SK-N-SH (cell line): Measurements from ENCODE around the gene GABRB1. TPM values are rescaled to one million over a fixed set of nuclear protein-coding genes. Genes with fewer than 3 reads are reported as not detected.

ENCODE experiments used
- CTCF ChIA-PET: fragments of 300-600, 350-600 bp; formaldehyde crosslinking; extraction: SDS; loops from one replicate; lab custom pipeline; 2021; lab: Yijun Ruan, JAX
- POLR2A ChIA-PET: fragments of 350-600 bp; sonication (Branson Sonifier 250); formaldehyde crosslinking; extraction: SDS; loops from one replicate; lab custom pipeline; 2020; ENCODE audit warnings: antibody characterized with exemption, inconsistent platforms; lab: Yijun Ruan, JAX
- DNase-seq: peaks from one replicate; pipeline ENCODE4 v3.0.0; 2012
- H2AFZ ChIP-seq: fragments of 200-600 bp; sonication (generic); 2 replicates; pipeline ENCODE4 v1.8.1; 2016; ENCODE audit warnings: antibody characterized with exemption, mild to moderate bottlenecking, low read depth
- H3F3A ChIP-seq: fragments of 200-600 bp; sonication (generic); replicated peaks from 2 replicates; pipeline ENCODE3; 2016; ENCODE audit warnings: antibody characterized with exemption, mild to moderate bottlenecking; ENCODE audit not compliant: insufficient read depth
- H3K27ac ChIP-seq, 2 experiments: fragments of 200-500 bp in 1 of 2; fragments of 200-600 bp in 1 of 2; sonication (Bioruptor generic) in 1 of 2; sonication (generic), shearing (Covaris generic) in 1 of 2; 2 replicates each; pipeline versions ENCODE4 v1.5.1 to v1.6.1; 2014 to 2016; ENCODE audit warnings: low read depth in 2 of 2, inconsistent platforms in 1 of 2, low read length in 1 of 2, mild to moderate bottlenecking in 1 of 2, mixed read lengths in 1 of 2
- H3K27me3 ChIP-seq: fragments of 200-600 bp; sonication (generic), shearing (Covaris generic); 2 replicates; pipeline ENCODE4 v1.6.1; 2016; ENCODE audit warnings: mixed run types; ENCODE audit not compliant: insufficient read depth
- H3K36me3 ChIP-seq, 2 experiments: fragments of 200-500 bp in 1 of 2; fragments of 200-600 bp in 1 of 2; sonication (Bioruptor generic) in 1 of 2; sonication (generic) in 1 of 2; replicated peaks in 1 of 2; 2 replicates each; pipeline versions ENCODE3 to v1.5.1; 2014 to 2016; ENCODE audit warnings: low read length in 1 of 2, mild to moderate bottlenecking in 1 of 2; ENCODE audit not compliant: insufficient read depth in 2 of 2, control insufficient read depth in 1 of 2
- H3K4me1 ChIP-seq, 2 experiments: fragments of 200-500 bp in 1 of 2; fragments of 200-600 bp in 1 of 2; sonication (Bioruptor generic) in 1 of 2; sonication (generic), shearing (Covaris generic) in 1 of 2; 2 replicates each; pipeline versions ENCODE4 v1.5.1 to v1.6.1; 2014 to 2016; ENCODE audit warnings: low read depth in 1 of 2, low read length in 1 of 2, mixed run types in 1 of 2; ENCODE audit not compliant: insufficient read depth in 2 of 2, control insufficient read depth in 1 of 2
- H3K4me2 ChIP-seq: fragments of 200-600 bp; sonication (generic), shearing (Covaris generic); 2 replicates; pipeline ENCODE4 v1.6.1; 2017; ENCODE audit warnings: mixed run types
- H3K4me3 ChIP-seq, 2 experiments: fragments of 200-500 bp in 1 of 2; fragments of 200-600 bp in 1 of 2; sonication (Bioruptor generic) in 1 of 2; sonication (generic), shearing (Covaris generic) in 1 of 2; 2 replicates each; pipeline versions ENCODE4 v1.5.1 to v1.8.1; 2014 to 2016; ENCODE audit warnings: low read depth in 2 of 2, inconsistent platforms in 1 of 2, low read length in 1 of 2, mild to moderate bottlenecking in 1 of 2, mixed read lengths in 1 of 2, moderate library complexity in 1 of 2
- H3K79me2 ChIP-seq: fragments of 200-600 bp; sonication (generic); 2 replicates; pipeline ENCODE4 v1.8.1; 2017; ENCODE audit warnings: mild to moderate bottlenecking; ENCODE audit not compliant: insufficient read depth
- H3K9ac ChIP-seq: fragments of 200-600 bp; sonication (generic); 2 replicates; pipeline ENCODE4 v1.6.1; 2017; ENCODE audit warnings: mixed run types
- H3K9me2 ChIP-seq: fragments of 200-600 bp; sonication (generic); 2 replicates; pipeline ENCODE4 v1.6.1; 2017; ENCODE audit warnings: mixed run types
- H3K9me3 ChIP-seq: fragments of 200-600 bp; sonication (generic); 2 replicates; pipeline ENCODE4 v1.6.1; 2017; ENCODE audit warnings: mixed run types, mild to moderate bottlenecking, moderate library complexity
- H4K20me1 ChIP-seq: fragments of 200-600 bp; sonication (generic); 2 replicates; pipeline ENCODE4 v1.6.1; 2017; ENCODE audit warnings: mild to moderate bottlenecking, mixed run types; ENCODE audit not compliant: insufficient read depth
- CHD2 ChIP-seq: fragments of 150-350 bp; IDR thresholded peaks from 2 replicates; pipeline ENCODE4 v1.6.1; 2018; ENCODE audit warnings: low read length; ENCODE audit not compliant: partially characterized antibody
- CTCF ChIP-seq: fragments of 200-600 bp; sonication (generic); IDR thresholded peaks from 2 replicates; pipeline ENCODE4 v1.6.1; 2017; ENCODE audit warnings: antibody characterized with exemption, mild to moderate bottlenecking, moderate library complexity
- FOSL2 ChIP-seq: IDR thresholded peaks from 2 replicates; pipeline ENCODE4 v1.4.0; 2012; ENCODE audit warnings: low read depth, mild to moderate bottlenecking, moderate library complexity, borderline replicate concordance
- FOXM1 ChIP-seq: IDR thresholded peaks from 2 replicates; pipeline ENCODE4 v1.4.0; 2012; ENCODE audit warnings: low read depth, mild to moderate bottlenecking
- GABPA ChIP-seq: IDR thresholded peaks from 2 replicates; pipeline ENCODE4 v1.4.0; 2012; ENCODE audit warnings: low read depth, mild to moderate bottlenecking
- GATA2 ChIP-seq: sonication (generic); formaldehyde crosslinking; IDR thresholded peaks from 2 replicates; pipeline ENCODE4 v1.5.0; 2020; ENCODE audit warnings: mild to moderate bottlenecking, missing genetic modification reagents
- IRF3 ChIP-seq: fragments of 150-350 bp; IDR thresholded peaks from 2 replicates; pipeline ENCODE4 v1.6.1; 2016; ENCODE audit warnings: mild to moderate bottlenecking, low read depth, low read length
- JUND ChIP-seq: IDR thresholded peaks from 2 replicates; pipeline ENCODE4 v1.4.0; 2012
- MEF2A ChIP-seq: IDR thresholded peaks from 2 replicates; pipeline ENCODE4 v1.4.0; 2012; ENCODE audit warnings: low read depth, borderline replicate concordance
- MXI1 ChIP-seq: IDR thresholded peaks from 2 replicates; pipeline ENCODE4 v1.6.1; 2012; ENCODE audit warnings: mild to moderate bottlenecking, low read depth, low read length, improper control_type of control experiment
- NRF1 ChIP-seq: IDR thresholded peaks from 2 replicates; pipeline ENCODE4 v1.6.1; 2012; ENCODE audit warnings: low read depth, mild to moderate bottlenecking, low read length
- RAD21 ChIP-seq: IDR thresholded peaks from 2 replicates; pipeline ENCODE4 v1.6.1; 2012; ENCODE audit warnings: mild to moderate bottlenecking, low read length
- RCOR1 ChIP-seq: fragments of 150-350 bp; IDR thresholded peaks from 2 replicates; pipeline ENCODE4 v1.6.1; 2017; ENCODE audit warnings: antibody characterized with exemption, low read length
- RXRA ChIP-seq: IDR thresholded peaks from 2 replicates; pipeline ENCODE4 v1.4.0; 2012; ENCODE audit warnings: low read depth, mild to moderate bottlenecking, borderline replicate concordance
- SIN3A ChIP-seq: IDR thresholded peaks from 2 replicates; pipeline ENCODE4 v1.6.1; 2012; ENCODE audit warnings: low read depth, mild to moderate bottlenecking, low read length, moderate library complexity, borderline replicate concordance
- SMC3 ChIP-seq: IDR thresholded peaks from 2 replicates; pipeline ENCODE4 v1.6.1; 2012; ENCODE audit warnings: low read depth, low read length, improper control_type of control experiment
- TEAD4 ChIP-seq: IDR thresholded peaks from 2 replicates; pipeline ENCODE4 v1.4.0; 2012; ENCODE audit warnings: mild to moderate bottlenecking, borderline replicate concordance; ENCODE audit not compliant: insufficient read depth
- WGBS: methylation state at CpG from one replicate; pipeline ENCODE4 v1.1.6; 2017; ENCODE audit warnings: low lambda C conversion rate; 5-methylcytosine and 5-hydroxymethylcytosine counted together
- polyA plus RNA-seq, 3 experiments: library from polyadenylated mRNA; depleted of rRNA; stranded (reverse); fragments of >200 nt; gene quantifications; 2 replicates each; pipeline ENCODE4 v1.2.3, GENCODE V29; 2012
- TF ChIP-seq, protein P1 (sequence below): IDR thresholded peaks from 2 replicates; pipeline ENCODE4 v1.6.1; 2012; ENCODE audit warnings: mild to moderate bottlenecking, low read depth, low read length, moderate library complexity
- TF ChIP-seq, protein P2 (sequence below): fragments of 150-350 bp; IDR thresholded peaks from 2 replicates; pipeline ENCODE4 v1.6.1; 2017; ENCODE audit warnings: antibody characterized with exemption, low read length, low read depth, borderline replicate concordance
- TF ChIP-seq, protein P3 (sequence below): IDR thresholded peaks from 2 replicates; pipeline ENCODE4 v1.4.0; 2012; ENCODE audit warnings: low read depth, borderline replicate concordance

The GABRB1 gene
- polyA plus RNA-seq, 1 of the 3 experiments (the other 2 are of a cell fraction) = not detected

- Histone ChIP-seq H3K27me3 (no peaks in the 10 kb centered on the region), H3K4me2 (no peak overlapping the region), H3K9me3 (no peaks in the 10 kb centered on the region), H3K4me1 (peaks cover 0 to 16% of the 10 kb centered on the region in 2 experiments; a peak in 1 of 4 replicates), H3K79me2 (no peaks in the 10 kb centered on the region), H4K20me1 (no peaks in the 10 kb centered on the region), H2AFZ (0 out of 2 replicates have a peak overlapping the region, but pooled peaks have one; percentile 55), H3K4me3 (no peak overlapping the region), H3K36me3 (no peaks in the 10 kb centered on the region), H3K9ac (no peak overlapping the region), H3K27ac (peak overlapping the region in 1 of 2 experiments; percentile 74; a peak in 2 of 4 replicates), H3F3A (peaks cover 11% of the 10 kb centered on the region), H3K9me2 (no peaks in the 10 kb centered on the region)
- CTCF ChIA-PET = interaction anchor here (0.8 to 1.2 kb wide), 2 partner anchors 10 to 145 kb away, joined by 3 to 4 read pairs; no protein-coding TSS in a partner anchor
- DNase-seq = no peak
- TF ChIP-seq GABPA = no peak
- TF ChIP-seq RCOR1 = no peak
- TF ChIP-seq RAD21 = no peak
- TF ChIP-seq GATA2 = no peak
- TF ChIP-seq, protein P1, sequence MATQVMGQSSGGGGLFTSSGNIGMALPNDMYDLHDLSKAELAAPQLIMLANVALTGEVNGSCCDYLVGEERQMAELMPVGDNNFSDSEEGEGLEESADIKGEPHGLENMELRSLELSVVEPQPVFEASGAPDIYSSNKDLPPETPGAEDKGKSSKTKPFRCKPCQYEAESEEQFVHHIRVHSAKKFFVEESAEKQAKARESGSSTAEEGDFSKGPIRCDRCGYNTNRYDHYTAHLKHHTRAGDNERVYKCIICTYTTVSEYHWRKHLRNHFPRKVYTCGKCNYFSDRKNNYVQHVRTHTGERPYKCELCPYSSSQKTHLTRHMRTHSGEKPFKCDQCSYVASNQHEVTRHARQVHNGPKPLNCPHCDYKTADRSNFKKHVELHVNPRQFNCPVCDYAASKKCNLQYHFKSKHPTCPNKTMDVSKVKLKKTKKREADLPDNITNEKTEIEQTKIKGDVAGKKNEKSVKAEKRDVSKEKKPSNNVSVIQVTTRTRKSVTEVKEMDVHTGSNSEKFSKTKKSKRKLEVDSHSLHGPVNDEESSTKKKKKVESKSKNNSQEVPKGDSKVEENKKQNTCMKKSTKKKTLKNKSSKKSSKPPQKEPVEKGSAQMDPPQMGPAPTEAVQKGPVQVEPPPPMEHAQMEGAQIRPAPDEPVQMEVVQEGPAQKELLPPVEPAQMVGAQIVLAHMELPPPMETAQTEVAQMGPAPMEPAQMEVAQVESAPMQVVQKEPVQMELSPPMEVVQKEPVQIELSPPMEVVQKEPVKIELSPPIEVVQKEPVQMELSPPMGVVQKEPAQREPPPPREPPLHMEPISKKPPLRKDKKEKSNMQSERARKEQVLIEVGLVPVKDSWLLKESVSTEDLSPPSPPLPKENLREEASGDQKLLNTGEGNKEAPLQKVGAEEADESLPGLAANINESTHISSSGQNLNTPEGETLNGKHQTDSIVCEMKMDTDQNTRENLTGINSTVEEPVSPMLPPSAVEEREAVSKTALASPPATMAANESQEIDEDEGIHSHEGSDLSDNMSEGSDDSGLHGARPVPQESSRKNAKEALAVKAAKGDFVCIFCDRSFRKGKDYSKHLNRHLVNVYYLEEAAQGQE = no peak
- TF ChIP-seq TEAD4 = no peak
- TF ChIP-seq FOSL2 = no peak
- no peak for TF ChIP-seq RXRA
- TF ChIP-seq SIN3A = no peak
- TF ChIP-seq CTCF = no peak
- TF ChIP-seq, protein P2, sequence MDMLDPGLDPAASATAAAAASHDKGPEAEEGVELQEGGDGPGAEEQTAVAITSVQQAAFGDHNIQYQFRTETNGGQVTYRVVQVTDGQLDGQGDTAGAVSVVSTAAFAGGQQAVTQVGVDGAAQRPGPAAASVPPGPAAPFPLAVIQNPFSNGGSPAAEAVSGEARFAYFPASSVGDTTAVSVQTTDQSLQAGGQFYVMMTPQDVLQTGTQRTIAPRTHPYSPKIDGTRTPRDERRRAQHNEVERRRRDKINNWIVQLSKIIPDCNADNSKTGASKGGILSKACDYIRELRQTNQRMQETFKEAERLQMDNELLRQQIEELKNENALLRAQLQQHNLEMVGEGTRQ = no peak
- TF ChIP-seq JUND = no peak
- TF ChIP-seq NRF1 = no peak
- TF ChIP-seq MXI1 = no peak
- TF ChIP-seq MEF2A = no peak
- TF ChIP-seq, protein P3, sequence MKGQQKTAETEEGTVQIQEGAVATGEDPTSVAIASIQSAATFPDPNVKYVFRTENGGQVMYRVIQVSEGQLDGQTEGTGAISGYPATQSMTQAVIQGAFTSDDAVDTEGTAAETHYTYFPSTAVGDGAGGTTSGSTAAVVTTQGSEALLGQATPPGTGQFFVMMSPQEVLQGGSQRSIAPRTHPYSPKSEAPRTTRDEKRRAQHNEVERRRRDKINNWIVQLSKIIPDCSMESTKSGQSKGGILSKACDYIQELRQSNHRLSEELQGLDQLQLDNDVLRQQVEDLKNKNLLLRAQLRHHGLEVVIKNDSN = no peak
- no peak for TF ChIP-seq CHD2
- TF ChIP-seq IRF3 = no peak
- TF ChIP-seq SMC3 = no peak
- TF ChIP-seq FOXM1 = no peak
- WGBS = 5% methylated on average over 1 of the region's 1 CpG
- POLR2A ChIA-PET = no interaction called here
Observed at GRCh38 chr4:47238667-47239066, 207.3 kb downstream of the GABRB1 start.
